Psoas muscle (tissue), 8 donors: Measurements from ENCODE around the gene TMEM30A. TPM values are rescaled to one million over a fixed set of nuclear protein-coding genes. Genes with fewer than 3 reads are reported as not detected.

ENCODE experiments used
- ATAC-seq, 4 donors: fragments of 200-7000 bp; cut with Tn5 transposase; one replicate each; pipeline ENCODE4 v1.9.1; 2020; ENCODE audit warnings: moderate library complexity in 3 of 4, mild to moderate bottlenecking in 2 of 4
- DNase-seq, 2 donors: peaks; one replicate each; pipeline ENCODE4 v3.0.0-alpha.2; 2020
- H3K27ac ChIP-seq: fragments of 200-600 bp; one replicate; pipeline ENCODE4 v1.8.0; 2022
- H3K27me3 ChIP-seq, 3 donors: fragments of 200-600 bp in 1 of 3; one replicate each; pipeline versions ENCODE4 v1.6.1 to v1.8.0; 2013 to 2022; ENCODE audit warnings: low read length in 2 of 3, mild to moderate bottlenecking in 2 of 3, moderate library complexity in 1 of 3; ENCODE audit not compliant: insufficient read depth in 3 of 3
- H3K36me3 ChIP-seq, 2 donors: fragments of 200-600 bp in 1 of 2; one replicate each; pipeline versions ENCODE4 v1.6.1 to v1.8.0; 2013 to 2022; ENCODE audit warnings: low read depth in 1 of 2, mild to moderate bottlenecking in 1 of 2, moderate library complexity in 1 of 2; ENCODE audit not compliant: insufficient read depth in 1 of 2
- H3K4me1 ChIP-seq: fragments of 200-600 bp; one replicate; pipeline ENCODE4 v1.8.0; 2022
- H3K4me3 ChIP-seq: fragments of 200-600 bp; one replicate; pipeline ENCODE4 v1.8.0; 2022; ENCODE audit warnings: mild to moderate bottlenecking
- H3K9me3 ChIP-seq: fragments of 200-600 bp; one replicate; pipeline ENCODE4 v1.8.0; 2022
- CTCF ChIP-seq: fragments of 200-600 bp; IDR thresholded peaks from one replicate; pipeline ENCODE4 v1.8.0; 2022; ENCODE audit warnings: antibody characterized with exemption
- WGBS, 3 donors: extraction: QIAGEN DNeasy Blood & Tissue Kit; methylation state at CpG; one replicate each; pipeline versions ENCODE4 v1.1.6 to v1.1.7; 2013; 5-methylcytosine and 5-hydroxymethylcytosine counted together
- intact Hi-C, 2 donors: fragments of 100-400 bp; cut with DNase I; formaldehyde crosslinking; loops; one replicate each; pipeline versions ENCODE4 v1.11.0 to v1.14.2; 2022
- polyA plus RNA-seq, 3 donors: library from polyadenylated mRNA; stranded (reverse); fragments of 200-250 nt; gene quantifications; one replicate each; pipeline ENCODE4 v1.2.3, GENCODE V29; 2013
- total RNA-seq, 4 donors: library from RNA; stranded (reverse); fragmentation: NEBNext Ultra II Directional in 2 of 4; extraction: Animal tissue kit (Norgen Biotek cat#: 25700) in 2 of 4; gene quantifications; one replicate each; pipeline versions ENCODE4 v1.2.1 to v1.2.4, GENCODE V29; 2021 to 2023
- donor health status: healthy with polysubstance abuse.
- donor health status: DM: no; HTN: no; CAD: no; lungs with moderate emphysema.
- donor health status: Bipolar disorder and iron deficiency.
- donor health status: healthy.
- donor health status: DM: yes; HTN: yes; CAD: no.
- donor health status: DM: no; HTN: no; CAD: no.
- donor health status: DM: no; HTN: no; CAD: no.
- donor health status: DM: yes; HTN: yes; CAD: no.

Gene TMEM30A
- total and polyA plus RNA-seq, 7 donors: 18.7 to 52.6 (median 37.6) TPM

GRCh38 chr6:75286955-75287354 lies 2.4 kb upstream of the TMEM30A start:
- H3K36me3 ChIP-seq: no peaks in the 10 kb centered on the region
- H3K4me1 ChIP-seq: peaks cover 22% of the 10 kb centered on the region
- no peaks in the 10 kb centered on the region for H3K9me3 ChIP-seq
- intact Hi-C loops: loop anchor here in 1 of 2 donors (10.0 kb wide), 1 partner anchor 318 kb away; the partner anchor contains the start of gene SENP6
- no peak overlapping the region for H3K4me3 ChIP-seq
- ATAC-seq (no peak), DNase-seq (no peak)
- no peak for TF ChIP-seq CTCF
- WGBS, 3 donors: 88 to 92% (median 90%) methylated on average over 2 of the region's 2 CpGs
- no peak overlapping the region for H3K27ac ChIP-seq
- no peaks in the 10 kb centered on the region for H3K27me3 ChIP-seq

- DNase-seq (no peak), ATAC-seq (no peak)
- 0 to 2% (median 1%) methylated on average over 6 of the region's 6 CpGs for WGBS, 3 donors
- Histone ChIP-seq H3K9me3 (no peaks in the 10 kb centered on the region), H3K4me3 (peak overlapping the region; percentile 94), H3K27me3 (no peaks in the 10 kb centered on the region), H3K4me1 (peaks cover 26% of the 10 kb centered on the region), H3K27ac (peak overlapping the region; percentile 95), H3K36me3 (no peaks in the 10 kb centered on the region)
- intact Hi-C loops: loop anchor here in 1 of 2 donors (10.0 kb wide), 1 partner anchor 320 kb away; the partner anchor contains the start of gene SENP6
- TF ChIP-seq CTCF: no peak
Measured at GRCh38 chr6:75285283-75285639, 669 bp upstream of the TMEM30A start.

GRCh38 chr6:75283907-75284631 lies 523 bp downstream of the TMEM30A start:
- no peaks in the 10 kb centered on the region for H3K27me3 ChIP-seq
- peak overlapping the region; percentile 94 for H3K4me3 ChIP-seq
- peak overlapping the region; percentile 95 for H3K27ac ChIP-seq
- TF ChIP-seq CTCF: no peak
- ATAC-seq (peak; percentile 51 to 68 (median 58)), DNase-seq (no peak)
- no peaks in the 10 kb centered on the region for H3K36me3 ChIP-seq
- WGBS, 3 donors: 0% methylated on average over 36 of the region's 36 CpGs
- H3K9me3 ChIP-seq: no peaks in the 10 kb centered on the region
- intact Hi-C loops: loop anchor here in 1 of 2 donors (5.0 to 10.0 kb wide), 2 partner anchors 243 to 321 kb away; partner anchors contain the start of gene SENP6
- peaks cover 38% of the 10 kb centered on the region for H3K4me1 ChIP-seq

- WGBS, 3 donors: 50 to 68% (median 53%) methylated on average over 2 of the region's 2 CpGs
- no peak for ATAC-seq
- H3K27me3 ChIP-seq: no peaks in the 10 kb centered on the region
- H3K4me1 ChIP-seq: peaks cover 51% of the 10 kb centered on the region
- no peak overlapping the region for H3K27ac ChIP-seq
- H3K9me3 ChIP-seq: no peaks in the 10 kb centered on the region
- intact Hi-C loops: loop anchor here in 1 of 2 donors (5.0 to 10.0 kb wide), 2 partner anchors 245 to 322 kb away; partner anchors contain the start of gene SENP6
- no peak for DNase-seq
- peak overlapping the region; percentile 94 for H3K4me3 ChIP-seq
- H3K36me3 ChIP-seq: no peaks in the 10 kb centered on the region
- TF ChIP-seq CTCF: no peak
Measured at GRCh38 chr6:75282706-75283105, 1.9 kb downstream of the TMEM30A start.
